H1 (cell line): ENCODE measurements around the gene MAPT. TPM values are rescaled to one million over a fixed set of nuclear protein-coding genes. Genes with fewer than 3 reads are reported as not detected.

Experiments
- SIN3A ChIP-seq, 2 experiments: IDR thresholded peaks in 1 of 2; conservative IDR thresholded peaks in 1 of 2; 2 replicates each; pipeline ENCODE4 v1.6.1; 2011 to 2012; ENCODE audit warnings: low read length in 2 of 2, improper control_type of control experiment in 1 of 2, low read depth in 1 of 2, mild to moderate bottlenecking in 1 of 2
- TEAD4 ChIP-seq: IDR thresholded peaks from 2 replicates; pipeline ENCODE4 v1.6.1; 2012; ENCODE audit warnings: low read depth, low read length, inconsistent platforms, mixed read lengths
- polyA plus RNA-seq, 7 experiments: library from polyadenylated mRNA; depleted of rRNA in 3 of 7; stranded (reverse) in 5 of 7; unstranded in 2 of 7; fragments of >200 nt in 5 of 7; fragments of 200-250 nt in 2 of 7; gene quantifications; 1 replicate in 5 of 7; 2 replicates in 1 of 7; 4 replicates in 1 of 7; pipeline versions ENCODE4 v1.2.1 to v1.2.3, GENCODE V29; 2011 to 2013; ENCODE audit warnings: missing spikeins in 2 of 7, mixed read lengths in 2 of 7
- total RNA-seq: library from RNA; stranded (reverse); fragmentation: NEBNext Ultra II Directional; extraction: Animal tissue kit (Norgen Biotek cat#: 25700); gene quantifications from 2 replicates; pipeline ENCODE4 v1.2.1, GENCODE V29; 2021
- TF ChIP-seq, protein P1 (sequence below): fragments of 300-600 bp; sonication (generic); IDR thresholded peaks from 2 replicates; pipeline ENCODE4 v1.7.1; 2012; ENCODE audit warnings: low read length, moderate library complexity, mild to moderate bottlenecking, inconsistent platforms; ENCODE audit not compliant: insufficient replicate concordance

Gene MAPT
- total and polyA plus RNA-seq, 2 of the 8 experiments (the other 6 are each of a cell fraction or from before 2014, with no cell fraction given), result 0.54 to 1.7 TPM

DNA sequence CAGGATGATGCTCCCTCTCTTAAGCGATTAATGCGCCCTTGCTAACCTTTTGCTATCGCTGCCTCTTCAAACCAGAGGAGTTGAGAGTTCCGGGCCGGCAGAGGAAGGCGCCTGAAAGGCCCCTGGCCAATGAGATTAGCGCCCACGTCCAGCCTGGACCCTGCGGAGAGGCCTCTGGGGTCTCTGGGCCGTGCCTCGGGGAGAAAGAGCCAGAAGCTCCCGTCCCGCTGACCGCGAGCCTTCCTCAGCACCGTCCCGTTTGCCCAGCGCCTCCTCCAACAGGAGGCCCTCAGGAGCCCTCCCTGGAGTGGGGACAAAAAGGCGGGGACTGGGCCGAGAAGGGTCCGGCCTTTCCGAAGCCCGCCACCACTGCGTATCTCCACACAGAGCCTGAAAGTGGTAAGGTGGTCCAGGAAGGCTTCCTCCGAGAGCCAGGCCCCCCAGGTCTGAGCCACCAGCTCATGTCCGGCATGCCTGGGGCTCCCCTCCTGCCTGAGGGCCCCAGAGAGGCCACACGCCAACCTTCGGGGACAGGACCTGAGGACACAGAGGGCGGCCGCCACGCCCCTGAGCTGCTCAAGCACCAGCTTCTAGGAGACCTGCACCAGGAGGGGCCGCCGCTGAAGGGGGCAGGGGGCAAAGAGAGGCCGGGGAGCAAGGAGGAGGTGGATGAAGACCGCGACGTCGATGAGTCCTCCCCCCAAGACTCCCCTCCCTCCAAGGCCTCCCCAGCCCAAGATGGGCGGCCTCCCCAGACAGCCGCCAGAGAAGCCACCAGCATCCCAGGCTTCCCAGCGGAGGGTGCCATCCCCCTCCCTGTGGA, 88.6 kb downstream of the MAPT start (continued):
- TF ChIP-seq, protein P1, sequence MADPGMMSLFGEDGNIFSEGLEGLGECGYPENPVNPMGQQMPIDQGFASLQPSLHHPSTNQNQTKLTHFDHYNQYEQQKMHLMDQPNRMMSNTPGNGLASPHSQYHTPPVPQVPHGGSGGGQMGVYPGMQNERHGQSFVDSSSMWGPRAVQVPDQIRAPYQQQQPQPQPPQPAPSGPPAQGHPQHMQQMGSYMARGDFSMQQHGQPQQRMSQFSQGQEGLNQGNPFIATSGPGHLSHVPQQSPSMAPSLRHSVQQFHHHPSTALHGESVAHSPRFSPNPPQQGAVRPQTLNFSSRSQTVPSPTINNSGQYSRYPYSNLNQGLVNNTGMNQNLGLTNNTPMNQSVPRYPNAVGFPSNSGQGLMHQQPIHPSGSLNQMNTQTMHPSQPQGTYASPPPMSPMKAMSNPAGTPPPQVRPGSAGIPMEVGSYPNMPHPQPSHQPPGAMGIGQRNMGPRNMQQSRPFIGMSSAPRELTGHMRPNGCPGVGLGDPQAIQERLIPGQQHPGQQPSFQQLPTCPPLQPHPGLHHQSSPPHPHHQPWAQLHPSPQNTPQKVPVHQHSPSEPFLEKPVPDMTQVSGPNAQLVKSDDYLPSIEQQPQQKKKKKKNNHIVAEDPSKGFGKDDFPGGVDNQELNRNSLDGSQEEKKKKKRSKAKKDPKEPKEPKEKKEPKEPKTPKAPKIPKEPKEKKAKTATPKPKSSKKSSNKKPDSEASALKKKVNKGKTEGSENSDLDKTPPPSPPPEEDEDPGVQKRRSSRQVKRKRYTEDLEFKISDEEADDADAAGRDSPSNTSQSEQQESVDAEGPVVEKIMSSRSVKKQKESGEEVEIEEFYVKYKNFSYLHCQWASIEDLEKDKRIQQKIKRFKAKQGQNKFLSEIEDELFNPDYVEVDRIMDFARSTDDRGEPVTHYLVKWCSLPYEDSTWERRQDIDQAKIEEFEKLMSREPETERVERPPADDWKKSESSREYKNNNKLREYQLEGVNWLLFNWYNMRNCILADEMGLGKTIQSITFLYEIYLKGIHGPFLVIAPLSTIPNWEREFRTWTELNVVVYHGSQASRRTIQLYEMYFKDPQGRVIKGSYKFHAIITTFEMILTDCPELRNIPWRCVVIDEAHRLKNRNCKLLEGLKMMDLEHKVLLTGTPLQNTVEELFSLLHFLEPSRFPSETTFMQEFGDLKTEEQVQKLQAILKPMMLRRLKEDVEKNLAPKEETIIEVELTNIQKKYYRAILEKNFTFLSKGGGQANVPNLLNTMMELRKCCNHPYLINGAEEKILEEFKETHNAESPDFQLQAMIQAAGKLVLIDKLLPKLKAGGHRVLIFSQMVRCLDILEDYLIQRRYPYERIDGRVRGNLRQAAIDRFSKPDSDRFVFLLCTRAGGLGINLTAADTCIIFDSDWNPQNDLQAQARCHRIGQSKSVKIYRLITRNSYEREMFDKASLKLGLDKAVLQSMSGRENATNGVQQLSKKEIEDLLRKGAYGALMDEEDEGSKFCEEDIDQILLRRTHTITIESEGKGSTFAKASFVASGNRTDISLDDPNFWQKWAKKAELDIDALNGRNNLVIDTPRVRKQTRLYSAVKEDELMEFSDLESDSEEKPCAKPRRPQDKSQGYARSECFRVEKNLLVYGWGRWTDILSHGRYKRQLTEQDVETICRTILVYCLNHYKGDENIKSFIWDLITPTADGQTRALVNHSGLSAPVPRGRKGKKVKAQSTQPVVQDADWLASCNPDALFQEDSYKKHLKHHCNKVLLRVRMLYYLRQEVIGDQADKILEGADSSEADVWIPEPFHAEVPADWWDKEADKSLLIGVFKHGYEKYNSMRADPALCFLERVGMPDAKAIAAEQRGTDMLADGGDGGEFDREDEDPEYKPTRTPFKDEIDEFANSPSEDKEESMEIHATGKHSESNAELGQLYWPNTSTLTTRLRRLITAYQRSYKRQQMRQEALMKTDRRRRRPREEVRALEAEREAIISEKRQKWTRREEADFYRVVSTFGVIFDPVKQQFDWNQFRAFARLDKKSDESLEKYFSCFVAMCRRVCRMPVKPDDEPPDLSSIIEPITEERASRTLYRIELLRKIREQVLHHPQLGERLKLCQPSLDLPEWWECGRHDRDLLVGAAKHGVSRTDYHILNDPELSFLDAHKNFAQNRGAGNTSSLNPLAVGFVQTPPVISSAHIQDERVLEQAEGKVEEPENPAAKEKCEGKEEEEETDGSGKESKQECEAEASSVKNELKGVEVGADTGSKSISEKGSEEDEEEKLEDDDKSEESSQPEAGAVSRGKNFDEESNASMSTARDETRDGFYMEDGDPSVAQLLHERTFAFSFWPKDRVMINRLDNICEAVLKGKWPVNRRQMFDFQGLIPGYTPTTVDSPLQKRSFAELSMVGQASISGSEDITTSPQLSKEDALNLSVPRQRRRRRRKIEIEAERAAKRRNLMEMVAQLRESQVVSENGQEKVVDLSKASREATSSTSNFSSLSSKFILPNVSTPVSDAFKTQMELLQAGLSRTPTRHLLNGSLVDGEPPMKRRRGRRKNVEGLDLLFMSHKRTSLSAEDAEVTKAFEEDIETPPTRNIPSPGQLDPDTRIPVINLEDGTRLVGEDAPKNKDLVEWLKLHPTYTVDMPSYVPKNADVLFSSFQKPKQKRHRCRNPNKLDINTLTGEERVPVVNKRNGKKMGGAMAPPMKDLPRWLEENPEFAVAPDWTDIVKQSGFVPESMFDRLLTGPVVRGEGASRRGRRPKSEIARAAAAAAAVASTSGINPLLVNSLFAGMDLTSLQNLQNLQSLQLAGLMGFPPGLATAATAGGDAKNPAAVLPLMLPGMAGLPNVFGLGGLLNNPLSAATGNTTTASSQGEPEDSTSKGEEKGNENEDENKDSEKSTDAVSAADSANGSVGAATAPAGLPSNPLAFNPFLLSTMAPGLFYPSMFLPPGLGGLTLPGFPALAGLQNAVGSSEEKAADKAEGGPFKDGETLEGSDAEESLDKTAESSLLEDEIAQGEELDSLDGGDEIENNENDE, result no peak
- no peak for TF ChIP-seq SIN3A (conservative IDR thresholded peaks at IDR 0.05 in 1 of 2, IDR thresholded peaks at IDR 0.05 in 1 of 2; ENCODE audit: low read depth in 1 of 2, low read length in 2 of 2)
- no peak for TF ChIP-seq TEAD4
- TF ChIP-seq, all 59 proteins: peak for 0
